Sigmoid colon (tissue), 7 donors: ENCODE results near the gene SDR9C7. TPM values are rescaled to one million over a fixed set of nuclear protein-coding genes. Genes with fewer than 3 reads are reported as not detected.
"Not testable (repeated sequence)": the region's sequence is repeated elsewhere in the genome, so short reads cannot be mapped to it uniquely, and the experiment has no call there.

Experiments used
- DNase-seq: peaks from one replicate; pipeline ENCODE4 v3.0.0-alpha.2; 2019
- H3K27ac ChIP-seq, 4 donors: fragments of 200-600 bp; sonication (generic); one replicate each; pipeline ENCODE4 v1.5.1; 2016 to 2019; ENCODE audit warnings: mild to moderate bottlenecking in 1 of 4
- H3K27me3 ChIP-seq, 3 donors: fragments of 200-600 bp; sonication (generic); one replicate each; pipeline ENCODE4 v1.5.1; 2019; ENCODE audit warnings: mild to moderate bottlenecking in 1 of 3
- H3K36me3 ChIP-seq, 4 donors: fragments of 200-600 bp; sonication (generic); one replicate each; pipeline ENCODE4 v1.5.1; 2016 to 2019
- H3K4me1 ChIP-seq, 4 donors: fragments of 200-600 bp; sonication (generic); one replicate each; pipeline ENCODE4 v1.5.1; 2017 to 2019
- H3K4me3 ChIP-seq, 4 donors: fragments of 200-600 bp; sonication (generic); one replicate each; pipeline ENCODE4 v1.5.1; 2017 to 2019; ENCODE audit warnings: mild to moderate bottlenecking in 2 of 4, moderate library complexity in 1 of 4
- H3K9me3 ChIP-seq, 4 donors: fragments of 200-600 bp in 3 of 4; sonication (generic) in 3 of 4; one replicate each; pipeline versions ENCODE4 v1.5.1 to v1.6.1; 2013 to 2019
- CTCF ChIP-seq, 4 experiments: fragments of 450-650 bp in 3 of 4; fragments of 200-600 bp in 1 of 4; IDR thresholded peaks; one replicate each; pipeline ENCODE4 v1.5.1; 2016 to 2019; ENCODE audit warnings: antibody characterized with exemption in 4 of 4, mild to moderate bottlenecking in 3 of 4, moderate library complexity in 2 of 4
- EP300 ChIP-seq, 4 donors: sonication (generic); formaldehyde crosslinking; IDR thresholded peaks; one replicate each; pipeline ENCODE4 v1.6.1; 2017; ENCODE audit warnings: antibody characterized with exemption in 4 of 4
- POLR2A ChIP-seq, 2 donors: fragments of 450-650 bp; IDR thresholded peaks; one replicate each; pipeline ENCODE4 v1.6.1; 2016; ENCODE audit warnings: antibody characterized with exemption in 2 of 2, mild to moderate bottlenecking in 2 of 2, moderate library complexity in 2 of 2
- POLR2AphosphoS5 ChIP-seq, 4 donors: sonication (generic); formaldehyde crosslinking; IDR thresholded peaks; one replicate each; pipeline ENCODE4 v1.6.1; 2017; ENCODE audit warnings: antibody characterized with exemption in 4 of 4
- WGBS, 2 donors: extraction: QIAGEN DNeasy Blood & Tissue Kit; methylation state at CpG; one replicate each; pipeline ENCODE4 v1.1.7; 2013; 5-methylcytosine and 5-hydroxymethylcytosine counted together
- intact Hi-C: fragments of 100-400 bp; cut with DNase I; formaldehyde crosslinking; loops from one replicate; pipeline ENCODE4 v1.15.1; 2023
- polyA plus RNA-seq, 3 donors: library from polyadenylated mRNA; stranded (reverse); fragments of 200-250 nt; gene quantifications; one replicate each; pipeline ENCODE4 v1.2.3, GENCODE V29; 2013
- total RNA-seq, 4 donors: library from RNA; depleted of rRNA; stranded (reverse); fragments of >200 nt; gene quantifications; one replicate each; pipeline ENCODE4 v1.1.0, GENCODE V29; 2016
- donor health status: healthy with polysubstance abuse.
- donor health status: Bipolar disorder and iron deficiency.
- donor health status: healthy.

Gene SDR9C7
- total and polyA plus RNA-seq, 7 donors, result 0.03 to 0.55 TPM; not detected in 5

DNA sequence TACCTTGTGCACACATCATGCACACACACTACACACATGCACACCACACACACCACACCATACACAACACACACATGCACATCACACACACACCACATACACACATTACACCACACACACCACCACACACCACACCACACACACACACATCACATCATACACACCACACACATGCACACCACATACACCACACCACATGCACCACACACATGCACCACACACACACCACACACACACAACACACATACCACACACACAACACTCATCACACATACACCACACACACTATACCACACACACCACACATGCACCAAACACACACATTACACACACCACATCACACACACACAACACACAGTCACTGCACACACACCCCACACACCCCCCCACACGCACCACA is 38.1 kb downstream of the SDR9C7 start:
- WGBS, 2 donors, result 46 to 71% methylated on average over 1 of the region's 1 CpG

DNA sequence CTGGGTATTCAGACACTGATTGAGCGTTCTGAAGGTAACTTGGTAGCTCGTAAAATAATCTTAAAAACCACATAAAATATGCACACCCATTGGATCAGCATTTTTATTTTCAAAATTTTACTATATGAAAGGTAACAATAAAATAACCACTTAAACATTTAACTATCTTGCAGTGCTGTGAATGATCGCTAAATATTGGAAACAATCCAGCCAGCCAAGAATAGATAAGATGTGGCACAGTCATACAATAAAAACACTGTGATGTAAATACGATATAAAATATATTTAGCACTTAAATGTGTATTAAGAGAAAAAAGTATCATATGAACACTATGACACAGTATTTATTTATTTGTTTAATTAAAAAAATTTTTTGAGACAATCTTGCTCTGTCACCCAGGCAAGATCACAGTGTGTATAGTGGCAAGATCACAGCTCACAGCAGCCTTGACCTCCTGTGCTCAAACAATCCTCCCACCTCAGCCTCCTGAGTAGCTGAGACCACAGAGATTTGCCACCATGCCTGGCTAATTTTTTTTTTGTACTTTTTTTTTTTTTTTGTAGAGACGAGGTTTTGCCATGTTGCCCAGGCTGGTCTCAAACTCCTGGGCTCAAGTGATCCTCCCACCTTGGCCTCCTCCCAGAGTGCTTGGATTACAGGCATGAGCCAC is 39.4 kb downstream of the SDR9C7 start:
- 18 to 59% methylated on average over 5 of the region's 5 CpGs for WGBS, 2 donors
- no peak overlapping the region for H3K27ac ChIP-seq
- peaks cover 0 to 1% (median 0%) of the 10 kb centered on the region in 4 donors for H3K9me3 ChIP-seq
- no peaks in the 10 kb centered on the region for H3K27me3 ChIP-seq
- H3K4me1 ChIP-seq, result no peaks in the 10 kb centered on the region
- DNase-seq, result no peak
- H3K36me3 ChIP-seq, result no peaks in the 10 kb centered on the region
- intact Hi-C loops, result no loop called here
- TF ChIP-seq POLR2A (IDR thresholded peaks at IDR 0.05), result no peak
- TF ChIP-seq POLR2AphosphoS5 (IDR thresholded peaks at IDR 0.05), result no peak
- TF ChIP-seq CTCF (IDR thresholded peaks at IDR 0.05), result no peak
- TF ChIP-seq EP300 (IDR thresholded peaks at IDR 0.05), result no peak
- no peak overlapping the region for H3K4me3 ChIP-seq

More for the DNA sequence above, 38.1 kb downstream of the SDR9C7 start:
- no peak for TF ChIP-seq CTCF (IDR thresholded peaks at IDR 0.05)
- TF ChIP-seq POLR2AphosphoS5 (IDR thresholded peaks at IDR 0.05), result no peak
- no peak overlapping the region for H3K4me3 ChIP-seq
- DNase-seq, result no peak
- intact Hi-C loops, result no loop called here
- no peaks in the 10 kb centered on the region for H3K27me3 ChIP-seq
- no peak overlapping the region for H3K27ac ChIP-seq
- no peaks in the 10 kb centered on the region for H3K4me1 ChIP-seq
- H3K36me3 ChIP-seq, result no peaks in the 10 kb centered on the region
- peaks cover 4 to 9% (median 8%) of the 10 kb centered on the region in 4 donors for H3K9me3 ChIP-seq

GRCh38 chr12:56891885-56892284 is 42.3 kb downstream of the SDR9C7 start:
- DNase-seq, intact Hi-C loops, H3K36me3 ChIP-seq, H3K27ac ChIP-seq, H3K27me3 ChIP-seq, H3K9me3 ChIP-seq, H3K4me1 ChIP-seq, H3K4me3 ChIP-seq: not testable (repeated sequence)
- 66 to 76% methylated on average over 3 of the region's 3 CpGs for WGBS, 2 donors

- peaks cover 0 to 8% (median 0%) of the 10 kb centered on the region in 4 donors for H3K9me3 ChIP-seq
- H3K4me3 ChIP-seq, result no peak overlapping the region
- TF ChIP-seq POLR2AphosphoS5 (IDR thresholded peaks at IDR 0.05) (no peak), CTCF (IDR thresholded peaks at IDR 0.05) (no peak), EP300 (IDR thresholded peaks at IDR 0.05) (no peak), POLR2A (IDR thresholded peaks at IDR 0.05) (no peak)
- H3K4me1 ChIP-seq, result no peaks in the 10 kb centered on the region
- H3K36me3 ChIP-seq, result no peaks in the 10 kb centered on the region
- no peak overlapping the region for H3K27ac ChIP-seq
- no peak for DNase-seq
- H3K27me3 ChIP-seq, result no peaks in the 10 kb centered on the region
- WGBS, 2 donors, result 37 to 48% methylated on average over 3 of the region's 3 CpGs
- intact Hi-C loops, result no loop called here
These were observed 47.9 kb downstream of the SDR9C7 start for GRCh38 chr12:56886319-56886718.

DNA sequence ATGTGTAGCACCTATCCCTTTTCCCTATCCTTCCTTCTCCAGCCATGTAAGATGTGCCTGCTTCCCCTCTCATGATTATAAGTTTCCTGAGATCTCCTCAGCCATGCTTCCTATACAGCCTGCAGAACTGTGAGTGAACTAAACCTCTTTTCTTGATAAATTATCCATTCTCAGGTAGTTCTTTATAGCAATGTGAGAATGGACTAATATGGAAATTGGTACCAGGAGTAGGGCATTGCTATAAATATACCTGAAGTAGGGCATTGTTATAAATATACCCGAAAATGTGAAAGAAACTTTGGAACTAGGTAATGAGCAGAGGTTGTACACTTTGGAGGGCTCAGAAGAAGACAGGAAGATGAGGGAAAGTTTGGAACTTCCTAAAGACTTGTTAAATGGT is 48.9 kb downstream of the SDR9C7 start:
- TF ChIP-seq CTCF (IDR thresholded peaks at IDR 0.05), result no peak
- TF ChIP-seq POLR2AphosphoS5 (IDR thresholded peaks at IDR 0.05), result no peak
- TF ChIP-seq EP300 (IDR thresholded peaks at IDR 0.05), result no peak
- TF ChIP-seq POLR2A (IDR thresholded peaks at IDR 0.05), result no peak
- intact Hi-C loops, result no loop called here
- DNase-seq, result no peak
- no peaks in the 10 kb centered on the region for H3K4me1 ChIP-seq
- peaks cover 0 to 8% (median 0%) of the 10 kb centered on the region in 4 donors for H3K9me3 ChIP-seq
- no peaks in the 10 kb centered on the region for H3K36me3 ChIP-seq
- no peaks in the 10 kb centered on the region for H3K27me3 ChIP-seq
- H3K4me3 ChIP-seq, result no peak overlapping the region
- 79 to 92% methylated on average over 1 of the region's 1 CpG for WGBS, 2 donors
- no peak overlapping the region for H3K27ac ChIP-seq
